Measurements from ENCODE around the gene PWP2.

The PWP2 gene

DNA sequence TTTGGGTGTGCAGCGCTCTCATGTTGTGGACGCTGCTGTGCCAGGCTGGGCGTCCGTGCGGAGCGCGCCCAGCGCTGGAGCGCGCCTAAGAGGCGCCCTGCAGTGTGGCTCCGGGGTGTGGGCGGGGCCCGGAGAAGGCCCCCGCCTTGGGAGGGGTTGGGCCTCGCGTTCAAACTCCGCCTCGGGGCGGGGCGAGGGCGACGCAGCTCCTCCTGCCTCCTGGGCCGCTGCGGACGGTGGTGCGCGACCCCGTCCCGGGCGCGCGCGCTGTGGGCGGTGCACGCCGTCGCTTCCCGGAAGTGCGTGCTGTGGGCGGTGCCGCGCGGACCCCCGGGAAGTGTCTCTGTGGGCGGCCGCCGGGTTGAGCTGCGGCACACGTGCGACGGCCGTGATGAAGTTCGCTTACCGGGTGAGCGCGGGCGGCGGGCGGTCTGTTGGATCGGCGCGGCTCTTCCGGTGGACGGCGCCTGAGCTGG, at the start of gene PWP2:
Gene PWP2 (plus strand): TSS at position 374 of the 476 bp plus-strand sequence. CDS start 18 bp downstream, at position 392.
- peak within 1 kb of the TSS; percentile 49; the same call in 1 of the 2 replicates for H3K4me3 ChIP-seq (ENCODE audit: low read length)

GRCh38 chr21:44057960-44058651, 49.1 kb upstream of the PWP2 start:
- no peak for TF ChIP-seq ZNF274 (IDR thresholded peaks at IDR 0.05; ENCODE audit: low read depth, low read length)
- H3K4me3 ChIP-seq (ENCODE audit: low read length), result no peak overlapping the region

DNA sequence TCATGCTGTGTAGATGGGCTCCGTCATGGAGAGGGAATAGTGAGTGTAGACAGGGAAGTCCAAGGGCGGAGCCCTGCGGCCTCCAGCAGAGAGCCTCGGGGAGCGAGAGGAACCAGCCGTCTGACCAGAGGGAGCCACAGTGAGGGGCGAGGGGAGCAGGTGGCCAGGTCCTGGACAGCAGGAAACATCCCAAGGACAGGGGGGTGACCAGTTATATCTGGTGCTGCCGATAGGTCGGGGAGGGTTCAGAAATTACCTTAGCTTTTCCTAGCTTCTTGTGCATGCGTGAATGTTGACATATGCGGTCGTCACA, 48.6 kb upstream of the PWP2 start:
- TF ChIP-seq ZNF274 (IDR thresholded peaks at IDR 0.05; ENCODE audit: low read depth, low read length), result no peak

GRCh38 chr21:44058981-44059380, 48.2 kb upstream of the PWP2 start:
- H3K4me3 ChIP-seq (ENCODE audit: low read length), result no peak overlapping the region
- TF ChIP-seq ZNF274 (IDR thresholded peaks at IDR 0.05; ENCODE audit: low read depth, low read length), result no peak

More for the DNA sequence above, 48.6 kb upstream of the PWP2 start:
- H3K4me3 ChIP-seq (ENCODE audit: low read length), result no peak overlapping the region

DNA sequence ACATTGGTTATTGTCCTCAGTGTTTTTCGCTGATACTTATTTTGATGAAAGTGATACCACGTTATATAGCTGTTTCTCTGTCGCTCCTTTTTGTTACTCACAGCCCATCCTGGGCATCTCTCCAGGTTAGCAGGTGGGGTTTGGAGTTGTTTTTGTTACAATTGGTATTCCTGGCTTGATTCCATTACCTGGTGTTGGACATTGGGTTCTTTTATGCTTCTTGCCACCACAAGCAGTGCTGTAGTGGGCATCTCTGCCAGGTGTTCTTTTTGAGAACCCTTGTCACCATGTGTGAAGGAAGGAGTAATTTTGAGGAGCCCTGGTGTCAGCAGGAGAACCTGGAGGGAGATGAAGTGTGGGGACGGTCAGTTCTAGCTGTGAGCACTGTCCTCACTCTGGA, 47.5 kb upstream of the PWP2 start:
- no peak overlapping the region for H3K4me3 ChIP-seq (ENCODE audit: low read length)
- TF ChIP-seq ZNF274 (IDR thresholded peaks at IDR 0.05; ENCODE audit: low read depth, low read length), result no peak

- TF ChIP-seq ZNF274 (IDR thresholded peaks at IDR 0.05; ENCODE audit: low read depth, low read length), result no peak
- H3K4me3 ChIP-seq (ENCODE audit: low read length), result no peak overlapping the region
These were observed 44.8 kb upstream of the PWP2 start for GRCh38 chr21:44062380-44062779.

DNA sequence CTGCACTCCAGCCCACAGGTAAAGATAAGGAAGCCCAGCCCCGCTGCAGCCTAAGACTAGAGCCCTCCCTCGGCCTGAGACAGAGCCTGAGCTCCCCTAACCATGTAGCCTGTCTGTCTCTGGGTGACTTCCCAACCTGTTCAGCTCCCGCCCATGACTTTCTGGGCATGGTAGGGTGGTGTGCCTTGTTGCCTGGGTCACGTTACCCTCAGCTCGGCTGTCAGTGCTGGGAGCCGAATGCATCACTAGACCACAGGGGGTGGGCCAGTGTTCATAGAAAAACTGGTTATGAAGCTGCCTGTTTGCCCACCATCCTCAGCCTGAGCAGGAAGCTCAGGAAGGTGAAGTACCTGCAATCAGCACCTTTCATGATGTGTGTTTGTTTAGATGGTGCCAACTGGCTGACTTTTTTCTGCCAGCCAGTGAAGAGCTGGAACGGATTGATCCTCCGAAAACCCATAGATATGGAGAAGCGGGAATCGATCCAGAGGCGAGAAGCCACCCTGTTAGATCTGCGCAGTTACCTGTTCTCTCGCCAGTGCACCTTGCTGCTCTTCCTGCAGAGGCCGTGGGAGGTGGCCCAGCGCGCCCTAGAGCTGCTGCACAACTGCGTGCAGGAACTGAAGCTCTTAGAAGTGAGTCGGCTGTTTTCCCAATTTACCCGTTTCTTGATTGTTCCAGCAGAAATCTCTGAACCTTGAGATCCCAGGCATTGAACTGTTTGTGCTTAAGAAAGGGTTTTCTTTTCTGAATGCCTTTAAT, 43.9 kb upstream of the PWP2 start:
- no peak for TF ChIP-seq ZNF274 (IDR thresholded peaks at IDR 0.05; ENCODE audit: low read depth, low read length)

DNA sequence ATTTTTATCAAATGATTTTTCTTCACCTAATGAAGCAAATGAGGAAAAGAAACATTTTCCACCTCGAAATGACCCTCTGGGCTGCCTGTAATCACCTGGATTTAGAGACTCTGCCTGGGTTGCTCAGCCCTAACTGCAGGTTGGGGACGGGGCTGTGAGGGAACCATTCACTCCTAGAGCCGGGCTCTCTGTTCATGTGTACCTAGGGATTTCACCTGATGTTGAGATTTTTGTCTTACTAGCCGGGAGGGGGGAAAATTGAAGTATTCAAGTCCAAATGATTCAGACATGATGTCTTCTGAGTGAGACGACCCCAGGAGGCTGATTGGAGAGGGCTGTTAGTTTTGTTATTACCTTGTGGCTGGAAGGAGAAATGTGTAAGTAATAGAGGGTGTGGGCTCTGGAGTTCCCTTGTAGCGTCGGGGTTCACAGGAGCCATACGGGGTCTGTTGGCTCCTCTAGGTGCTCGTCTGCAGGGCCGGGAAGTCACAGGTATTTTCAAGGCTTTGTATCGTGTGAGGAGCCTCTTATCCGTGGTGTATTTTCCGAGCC, 42.3 kb upstream of the PWP2 start:
- no peak overlapping the region for H3K4me3 ChIP-seq (ENCODE audit: low read length)
- no peak for TF ChIP-seq ZNF274 (IDR thresholded peaks at IDR 0.05; ENCODE audit: low read depth, low read length)

More for the DNA sequence above, 43.9 kb upstream of the PWP2 start:
- H3K4me3 ChIP-seq (ENCODE audit: low read length), result no peak overlapping the region

DNA sequence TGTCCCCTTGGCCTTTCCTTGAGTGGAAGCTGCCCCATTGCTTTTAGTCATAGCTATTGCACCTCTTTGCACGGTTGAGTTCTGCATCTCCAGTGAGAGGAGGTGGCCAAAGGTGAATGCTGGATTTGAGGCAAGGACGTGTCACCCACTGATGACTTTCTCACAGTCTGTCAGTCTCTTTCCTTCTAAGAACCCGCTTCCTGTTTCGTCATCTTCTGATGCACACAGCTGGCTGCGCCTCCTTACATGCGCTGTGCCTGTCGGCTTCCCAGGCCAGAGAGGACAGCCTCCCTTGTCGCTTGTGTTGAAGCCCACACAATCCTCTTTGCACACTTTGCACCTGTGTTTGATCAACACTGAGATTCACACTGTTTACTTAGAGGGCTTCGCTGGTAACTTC, 41.8 kb upstream of the PWP2 start:
- no peak for TF ChIP-seq ZNF274 (IDR thresholded peaks at IDR 0.05; ENCODE audit: low read depth, low read length)
- H3K4me3 ChIP-seq (ENCODE audit: low read length), result no peak overlapping the region

GRCh38 chr21:44066116-44066515, 41.1 kb upstream of the PWP2 start:
- H3K4me3 ChIP-seq (ENCODE audit: low read length), result no peak overlapping the region
- no peak for TF ChIP-seq ZNF274 (IDR thresholded peaks at IDR 0.05; ENCODE audit: low read depth, low read length)

DNA sequence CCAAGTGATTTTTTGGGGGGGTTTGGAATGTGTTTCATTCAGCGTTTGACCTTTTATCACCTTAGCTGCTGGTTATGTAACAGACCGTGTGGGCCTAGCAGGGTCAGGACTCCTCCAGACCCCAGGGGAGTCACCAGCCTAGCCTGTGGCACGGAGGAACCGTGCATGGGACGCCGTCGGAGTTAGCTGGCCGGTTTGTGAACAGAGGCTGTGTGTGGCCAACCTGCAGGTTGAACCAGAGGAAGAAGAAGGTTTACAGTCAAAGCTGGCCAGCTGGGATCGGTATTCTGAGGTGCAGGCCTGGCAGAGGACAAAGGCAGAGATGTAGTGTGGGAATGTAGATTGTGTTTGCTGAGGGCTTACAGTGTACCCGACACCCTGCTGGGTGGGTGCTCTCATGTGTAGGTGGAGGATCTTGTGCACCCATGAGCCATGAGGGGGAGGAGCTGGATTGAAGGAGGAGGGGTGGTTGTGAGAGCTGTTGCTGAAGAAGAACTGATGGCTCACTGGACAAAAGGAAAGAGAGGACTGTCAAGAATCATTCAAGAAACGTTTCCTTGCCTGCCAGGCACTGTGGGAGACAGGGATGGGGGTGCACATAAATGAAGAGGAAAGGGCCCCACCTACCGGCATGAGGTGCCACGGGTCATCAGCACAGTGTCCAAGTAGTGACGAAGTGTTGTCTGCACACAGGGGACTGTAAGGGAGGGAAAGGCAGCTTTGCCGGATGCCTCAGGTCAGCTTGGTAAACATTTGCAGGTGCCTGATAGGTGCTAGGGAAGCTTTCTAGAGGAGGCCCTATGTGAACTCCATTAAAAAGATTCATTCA, 40.0 kb upstream of the PWP2 start:
- H3K4me3 ChIP-seq (ENCODE audit: low read length), result no peak overlapping the region
- TF ChIP-seq ZNF274 (IDR thresholded peaks at IDR 0.05; ENCODE audit: low read depth, low read length), result no peak

DNA sequence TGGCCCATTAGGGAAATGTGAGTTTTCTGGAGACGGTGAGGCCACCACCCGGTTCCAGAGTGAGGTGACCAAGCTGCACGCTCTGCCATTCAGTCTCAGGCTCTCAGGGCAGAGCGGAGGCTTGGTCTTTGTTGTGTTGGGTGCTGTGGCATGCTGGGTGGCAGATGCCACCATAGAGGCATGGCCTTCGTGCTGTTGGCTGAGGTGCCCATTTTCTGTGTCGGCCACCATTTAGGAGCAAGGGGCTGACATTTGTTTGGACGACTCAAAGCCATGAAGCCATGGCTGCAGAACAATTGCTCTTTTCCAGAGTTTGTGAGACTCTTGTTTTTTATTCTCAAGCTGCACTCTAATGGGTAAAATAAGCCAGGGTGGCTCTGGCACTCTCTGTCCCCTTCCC, 36.8 kb upstream of the PWP2 start:
- no peak for TF ChIP-seq ZNF274 (IDR thresholded peaks at IDR 0.05; ENCODE audit: low read depth, low read length)

DNA sequence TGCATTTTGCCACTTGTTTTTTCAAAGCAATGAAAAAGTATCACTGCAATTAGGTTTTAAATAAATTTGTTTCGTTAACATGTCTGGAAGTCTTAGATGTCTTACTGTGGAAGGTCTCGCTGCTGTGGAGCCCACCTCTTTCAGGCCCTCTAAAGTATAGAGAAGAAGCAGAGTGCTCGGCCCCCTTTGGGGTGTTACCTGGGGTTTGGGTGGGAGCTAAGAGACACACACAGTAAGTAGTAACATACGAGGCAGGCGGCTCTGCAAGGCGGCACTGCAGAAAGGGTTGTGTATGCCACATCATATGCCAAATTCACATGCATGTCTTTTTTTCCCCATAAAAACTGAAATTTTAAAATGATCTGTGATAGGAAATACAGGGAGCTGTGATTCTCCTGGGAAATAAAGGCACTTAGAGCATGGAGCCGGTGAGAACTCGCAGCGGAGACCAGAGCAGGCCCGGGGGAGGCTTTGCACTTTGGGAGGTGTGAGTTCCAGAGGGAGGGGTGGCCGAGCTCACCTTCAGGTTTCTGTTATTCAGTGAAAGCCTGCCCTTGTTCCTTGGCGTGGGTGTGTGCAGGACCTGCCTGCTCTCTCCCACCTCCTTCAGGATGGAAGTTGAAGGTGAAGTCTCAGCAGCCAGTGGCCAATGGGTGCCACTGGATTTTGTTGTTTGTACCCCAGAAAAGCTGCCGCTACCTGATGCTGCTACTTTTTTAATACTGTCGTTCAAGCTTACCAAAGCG, 35.7 kb upstream of the PWP2 start:
- H3K4me3 ChIP-seq (ENCODE audit: low read length), result no peak overlapping the region
- TF ChIP-seq ZNF274 (IDR thresholded peaks at IDR 0.05; ENCODE audit: low read depth, low read length), result no peak

More for the DNA sequence above, 36.8 kb upstream of the PWP2 start:
- no peak overlapping the region for H3K4me3 ChIP-seq (ENCODE audit: low read length)

DNA sequence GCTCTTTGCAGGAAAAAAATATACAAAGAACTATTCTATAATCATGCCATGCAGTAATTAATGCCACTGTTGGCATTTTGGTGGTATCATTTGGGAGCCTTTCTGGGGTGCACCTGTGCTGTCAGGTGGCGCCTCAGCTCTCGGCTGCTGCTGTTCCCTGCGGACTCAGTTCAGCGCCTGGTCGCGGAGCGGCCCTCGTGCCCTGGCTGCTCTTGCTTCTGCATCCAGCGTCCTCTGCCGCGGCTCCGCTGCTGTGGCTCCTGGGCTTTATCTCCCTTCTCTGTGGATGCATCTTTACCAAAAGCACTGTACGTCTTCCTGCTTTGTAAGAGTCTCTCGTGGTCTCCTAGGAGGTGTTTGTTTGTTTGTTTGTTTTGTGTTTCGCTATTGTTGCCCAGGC, 35.1 kb upstream of the PWP2 start:
- no peak for TF ChIP-seq ZNF274 (IDR thresholded peaks at IDR 0.05; ENCODE audit: low read depth, low read length)
- no peak overlapping the region for H3K4me3 ChIP-seq (ENCODE audit: low read length)
